MCF 10A (cell line): Measurements from ENCODE around the gene PRICKLE4. TPM values are rescaled to one million over a fixed set of nuclear protein-coding genes. Genes with fewer than 3 reads are reported as not detected.

Experiments used
- BruUV-seq: library from RNA; stranded (reverse); fragments of 400-500 nt; replicated peaks from 2 replicates; lab custom pipeline; 2021; lab: Mats Ljungman, UMichigan
- CTCF ChIA-PET: fragments of 300-600 bp; sonication (Branson Sonifier 250); formaldehyde crosslinking; extraction: SDS; loops from one replicate; lab custom pipeline; 2021; ENCODE audit warnings: antibody characterized with exemption, inconsistent platforms; lab: Yijun Ruan, JAX
- POLR2A ChIA-PET: fragments of 300-600, 350-650 bp; sonication (Branson Sonifier 250); formaldehyde crosslinking; extraction: SDS; loops from one replicate; lab custom pipeline; 2020; ENCODE audit warnings: antibody characterized with exemption, inconsistent platforms; lab: Yijun Ruan, JAX
- DNase-seq: peaks from one replicate; pipeline ENCODE4 v3.0.0-alpha.2; 2018; ENCODE audit not compliant: unreplicated experiment
- H3K27ac Mint-ChIP-seq: one replicate; pipeline ENCODE4 v1.8.0; 2022; ENCODE audit warnings: mild to moderate bottlenecking, low read depth, mixed read lengths; ENCODE audit not compliant: unreplicated experiment
- H3K27me3 Mint-ChIP-seq: one replicate; pipeline ENCODE4 v1.8.0; 2022; ENCODE audit warnings: mixed read lengths; ENCODE audit not compliant: insufficient read depth, unreplicated experiment
- H3K36me3 Mint-ChIP-seq: one replicate; pipeline ENCODE4 v1.8.0; 2022; ENCODE audit warnings: mild to moderate bottlenecking, moderate library complexity, mixed read lengths; ENCODE audit not compliant: insufficient read depth, unreplicated experiment
- H3K4me1 Mint-ChIP-seq: one replicate; pipeline ENCODE4 v1.8.0; 2022; ENCODE audit warnings: mixed read lengths; ENCODE audit not compliant: insufficient read depth, unreplicated experiment
- H3K4me3 Mint-ChIP-seq: one replicate; pipeline ENCODE4 v1.8.0; 2022; ENCODE audit warnings: mild to moderate bottlenecking, moderate library complexity, mixed read lengths; ENCODE audit not compliant: unreplicated experiment
- H3K9me3 Mint-ChIP-seq: one replicate; pipeline ENCODE4 v1.8.0; 2022; ENCODE audit warnings: mixed read lengths; ENCODE audit not compliant: unreplicated experiment
- intact Hi-C: fragments of 100-400 bp; cut with micrococcal nuclease; formaldehyde crosslinking; loops from 2 replicates; pipeline ENCODE4 v1.14.1; 2022
- total RNA-seq: library from RNA; stranded (reverse); gene quantifications from 2 replicates; pipeline ENCODE4 v1.2.3, GENCODE V29; 2022
- TF ChIP-seq, protein P1 (sequence below): fragments of 200-600 bp; IDR thresholded peaks from one replicate; pipeline ENCODE4 v1.8.0; 2022; ENCODE audit warnings: antibody characterized with exemption, mild to moderate bottlenecking; ENCODE audit not compliant: unreplicated experiment

Gene PRICKLE4
- total RNA-seq, 1 experiment from 2014 or later: 0.93 TPM

DNA sequence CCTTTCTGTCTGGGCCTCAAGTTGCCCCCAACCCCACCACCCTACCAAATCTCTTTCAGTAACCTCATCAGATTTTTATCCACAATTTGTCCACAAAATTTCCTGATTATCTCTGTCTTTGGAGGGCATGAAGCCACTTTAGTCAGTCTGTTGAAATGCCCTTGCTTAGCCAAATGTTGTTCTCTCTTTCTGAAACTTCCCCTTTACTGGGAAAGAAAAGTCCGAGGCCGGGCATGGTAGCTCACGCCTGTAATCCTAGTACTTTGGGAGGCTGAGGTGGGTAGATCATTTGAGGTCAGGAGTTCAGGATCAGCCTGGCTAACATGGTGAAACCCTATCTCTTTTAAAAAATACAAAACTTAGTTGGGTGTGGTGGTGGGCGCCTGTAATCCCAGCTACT is 40.7 kb downstream of the PRICKLE4 start:
- POLR2A ChIA-PET: interaction anchor here (0.6 kb wide), 1 partner anchor 123 kb away, joined by 3 read pairs; no protein-coding TSS in a partner anchor
- CTCF ChIA-PET: interaction anchor here (0.7 to 1.0 kb wide), 2 partner anchors 26 to 205 kb away, joined by 3 read pairs; no protein-coding TSS in a partner anchor
- H3K27me3 Mint-ChIP-seq: no peaks in the 10 kb centered on the region
- no peak overlapping the region for H3K27ac Mint-ChIP-seq
- no peaks in the 10 kb centered on the region for H3K36me3 Mint-ChIP-seq
- TF ChIP-seq, protein P1, sequence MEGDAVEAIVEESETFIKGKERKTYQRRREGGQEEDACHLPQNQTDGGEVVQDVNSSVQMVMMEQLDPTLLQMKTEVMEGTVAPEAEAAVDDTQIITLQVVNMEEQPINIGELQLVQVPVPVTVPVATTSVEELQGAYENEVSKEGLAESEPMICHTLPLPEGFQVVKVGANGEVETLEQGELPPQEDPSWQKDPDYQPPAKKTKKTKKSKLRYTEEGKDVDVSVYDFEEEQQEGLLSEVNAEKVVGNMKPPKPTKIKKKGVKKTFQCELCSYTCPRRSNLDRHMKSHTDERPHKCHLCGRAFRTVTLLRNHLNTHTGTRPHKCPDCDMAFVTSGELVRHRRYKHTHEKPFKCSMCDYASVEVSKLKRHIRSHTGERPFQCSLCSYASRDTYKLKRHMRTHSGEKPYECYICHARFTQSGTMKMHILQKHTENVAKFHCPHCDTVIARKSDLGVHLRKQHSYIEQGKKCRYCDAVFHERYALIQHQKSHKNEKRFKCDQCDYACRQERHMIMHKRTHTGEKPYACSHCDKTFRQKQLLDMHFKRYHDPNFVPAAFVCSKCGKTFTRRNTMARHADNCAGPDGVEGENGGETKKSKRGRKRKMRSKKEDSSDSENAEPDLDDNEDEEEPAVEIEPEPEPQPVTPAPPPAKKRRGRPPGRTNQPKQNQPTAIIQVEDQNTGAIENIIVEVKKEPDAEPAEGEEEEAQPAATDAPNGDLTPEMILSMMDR: no peak
- peaks cover 2% of the 10 kb centered on the region for H3K4me1 Mint-ChIP-seq
- no peaks in the 10 kb centered on the region for H3K9me3 Mint-ChIP-seq
- DNase-seq: no peak
- H3K4me3 Mint-ChIP-seq: no peak overlapping the region
- no TSS peak for BruUV-seq
- intact Hi-C loops: no loop called here

DNA sequence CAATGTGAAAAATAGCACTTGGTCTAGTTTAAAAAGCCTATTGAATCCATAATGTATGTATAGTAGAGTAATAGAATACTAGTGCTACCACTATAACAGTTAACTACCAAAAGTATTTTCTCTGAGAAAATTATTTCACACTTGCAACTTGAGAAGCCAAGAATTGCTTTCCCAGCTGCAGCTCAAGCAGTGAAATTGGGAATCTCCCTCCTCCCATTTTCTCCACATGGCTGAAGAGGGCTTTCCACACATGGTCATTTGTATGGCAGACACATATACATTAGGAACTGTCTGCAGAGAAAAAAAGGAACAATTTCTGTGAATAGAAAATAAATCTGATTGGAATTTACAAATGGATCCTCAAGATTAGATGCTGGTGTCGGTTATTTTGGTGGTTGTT is 41.4 kb downstream of the PRICKLE4 start:
- CTCF ChIA-PET: no interaction called here
- H3K27me3 Mint-ChIP-seq: no peaks in the 10 kb centered on the region
- no TSS peak for BruUV-seq
- no peak for DNase-seq
- POLR2A ChIA-PET: no interaction called here
- H3K27ac Mint-ChIP-seq: no peak overlapping the region
- no peaks in the 10 kb centered on the region for H3K4me1 Mint-ChIP-seq
- H3K4me3 Mint-ChIP-seq: no peak overlapping the region
- intact Hi-C loops: no loop called here
- no peaks in the 10 kb centered on the region for H3K36me3 Mint-ChIP-seq
- TF ChIP-seq, protein P1: no peak
- H3K9me3 Mint-ChIP-seq: no peaks in the 10 kb centered on the region

DNA sequence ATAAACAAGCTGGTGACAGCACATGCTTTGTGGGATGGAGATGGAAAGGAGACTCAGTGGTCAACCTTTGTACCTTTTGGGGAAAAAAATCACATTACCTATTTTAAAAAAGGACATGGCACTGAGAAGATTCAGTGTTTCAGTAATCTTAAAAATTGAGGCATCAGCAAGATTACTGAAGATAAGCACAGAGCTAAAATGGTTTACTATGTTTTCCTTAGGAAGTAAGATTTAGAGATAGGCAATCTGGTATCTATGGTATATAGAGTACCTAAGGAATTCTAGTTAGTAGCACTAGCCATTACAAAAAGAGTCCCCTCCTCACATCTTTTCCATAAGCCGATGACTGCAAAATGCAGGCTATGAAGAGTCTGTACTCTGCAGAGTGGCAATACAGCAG is 42.6 kb downstream of the PRICKLE4 start:
- TF ChIP-seq, protein P1: no peak
- no peak overlapping the region for H3K27ac Mint-ChIP-seq
- DNase-seq: no peak
- H3K9me3 Mint-ChIP-seq: no peaks in the 10 kb centered on the region
- H3K4me1 Mint-ChIP-seq: no peaks in the 10 kb centered on the region
- no TSS peak for BruUV-seq
- no peaks in the 10 kb centered on the region for H3K27me3 Mint-ChIP-seq
- no peak overlapping the region for H3K4me3 Mint-ChIP-seq
- intact Hi-C loops: no loop called here
- CTCF ChIA-PET: interaction anchor here (0.6 to 2.1 kb wide), 2 partner anchors 22 to 30 kb away, joined by 3 to 6 read pairs; no protein-coding TSS in a partner anchor
- POLR2A ChIA-PET: interaction anchor here (0.6 kb wide), 1 partner anchor 181 kb away, joined by 3 read pairs; no protein-coding TSS in a partner anchor
- H3K36me3 Mint-ChIP-seq: no peaks in the 10 kb centered on the region

DNA sequence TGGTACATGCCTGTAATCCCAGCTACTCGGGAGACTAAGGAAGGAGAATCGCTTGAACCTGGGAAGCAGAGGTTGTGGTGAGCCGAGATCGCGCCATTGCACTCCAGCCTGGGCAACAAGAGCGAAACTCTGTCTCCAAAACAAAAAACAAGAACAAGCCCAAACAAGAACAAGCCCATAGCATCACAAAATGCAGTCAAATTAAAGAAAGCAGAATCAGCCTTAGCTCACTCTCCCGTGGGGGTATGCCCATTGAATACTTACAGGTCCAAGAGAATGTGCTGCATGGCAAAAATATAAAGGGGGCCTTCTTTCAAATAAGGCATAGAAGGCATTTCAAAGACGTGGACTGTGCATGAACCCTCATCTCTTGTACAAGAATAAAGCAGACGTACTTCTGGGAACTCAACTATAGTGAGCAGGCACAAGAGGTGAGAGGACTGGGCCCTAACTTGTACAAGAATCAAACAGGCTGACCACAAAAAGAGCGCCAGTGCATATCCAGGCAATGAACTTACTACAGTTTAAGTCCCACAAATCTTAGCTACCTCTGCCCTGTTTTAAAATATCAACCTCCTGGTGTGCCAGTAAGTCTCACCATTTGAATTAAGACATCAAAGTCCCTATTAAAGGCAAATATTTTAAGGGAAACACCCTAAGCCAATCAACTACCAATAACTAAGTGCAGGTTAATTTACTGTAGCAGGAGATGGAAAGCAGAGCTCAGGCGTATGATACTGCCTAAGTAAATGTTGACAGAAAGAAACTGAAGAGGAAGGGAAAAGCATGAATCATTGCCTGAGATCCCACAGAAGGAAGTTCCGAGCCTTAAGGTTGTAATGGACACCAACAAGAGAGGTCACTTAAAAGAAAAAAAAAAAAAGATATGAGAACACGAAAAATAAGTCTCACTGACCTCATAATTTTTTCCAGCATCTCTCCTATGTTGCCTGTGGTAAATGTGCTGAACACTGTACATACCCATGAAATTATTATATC is 44.3 kb downstream of the PRICKLE4 start:
- TF ChIP-seq, protein P1: no peak
- no peak for DNase-seq
- Mint-ChIP-seq H3K4me1 (no peaks in the 10 kb centered on the region), H3K36me3 (no peaks in the 10 kb centered on the region), H3K4me3 (no peak overlapping the region), H3K27me3 (no peaks in the 10 kb centered on the region), H3K27ac (no peak overlapping the region), H3K9me3 (no peaks in the 10 kb centered on the region)
- ChIA-PET CTCF (interaction anchor here (0.6 to 2.1 kb wide), 3 partner anchors 17 to 33 kb away, joined by 4 to 6 read pairs (median 5); no protein-coding TSS in a partner anchor), POLR2A (interaction anchor here (0.6 to 1.3 kb wide), 4 partner anchors 10 to 1839 kb away, joined by 3 to 4 read pairs (median 3); partner anchors contain the start of gene BYSL)
- intact Hi-C loops: no loop called here
- no TSS peak for BruUV-seq
